Activated CD8-positive, alpha-beta memory T cell treated with anti-CD3 and anti-CD28 coated beads for 1 hour (primary cell): ENCODE data around the gene DMRT1.

Experiments
- DNase-seq, 2 donors: peaks; one replicate each; pipeline ENCODE4 v3.0.0-alpha.2; 2020; ENCODE audit warnings: low read depth in 1 of 2; ENCODE audit errors: extremely low read depth in 1 of 2

Gene DMRT1

DNA sequence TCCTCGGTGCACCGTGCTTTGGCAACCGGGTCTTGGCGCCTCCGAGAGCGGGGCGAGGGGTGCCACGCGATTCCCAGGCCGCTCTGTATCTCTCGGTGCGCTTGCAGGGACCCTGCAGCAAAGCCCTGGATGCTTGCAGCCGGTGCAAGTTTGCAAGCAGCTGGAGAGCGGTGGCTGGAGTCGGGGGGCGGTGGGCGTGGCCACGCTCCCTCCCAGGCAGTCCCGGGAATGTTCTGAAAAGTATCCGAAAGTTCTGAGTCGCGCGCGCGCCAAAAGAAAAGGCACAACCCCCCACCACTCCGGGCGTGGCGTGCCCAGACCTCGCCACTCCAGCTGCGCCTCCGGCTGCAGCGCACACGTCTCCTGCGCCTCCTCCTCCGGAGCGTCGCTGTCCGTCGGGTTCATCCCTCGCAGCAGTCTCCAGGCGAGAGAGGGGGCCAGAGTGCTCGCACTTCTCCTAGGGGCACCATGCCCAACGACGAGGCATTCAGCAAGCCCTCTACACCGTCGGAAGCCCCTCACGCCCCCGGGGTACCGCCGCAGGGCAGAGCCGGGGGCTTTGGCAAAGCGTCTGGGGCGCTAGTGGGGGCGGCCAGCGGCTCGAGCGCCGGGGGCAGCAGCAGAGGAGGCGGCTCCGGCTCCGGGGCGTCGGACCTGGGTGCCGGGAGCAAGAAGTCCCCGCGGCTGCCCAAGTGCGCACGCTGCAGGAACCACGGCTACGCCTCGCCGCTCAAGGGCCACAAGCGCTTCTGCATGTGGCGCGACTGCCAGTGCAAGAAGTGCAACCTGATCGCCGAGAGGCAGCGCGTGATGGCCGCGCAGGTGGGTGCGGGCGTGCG lies at the start of gene DMRT1:
DMRT1 (plus strand) TSS at position 327 of the 839 bp plus-strand sequence; CDS start at position 469, 142 bp downstream.
- DNase-seq: no peak

DNA sequence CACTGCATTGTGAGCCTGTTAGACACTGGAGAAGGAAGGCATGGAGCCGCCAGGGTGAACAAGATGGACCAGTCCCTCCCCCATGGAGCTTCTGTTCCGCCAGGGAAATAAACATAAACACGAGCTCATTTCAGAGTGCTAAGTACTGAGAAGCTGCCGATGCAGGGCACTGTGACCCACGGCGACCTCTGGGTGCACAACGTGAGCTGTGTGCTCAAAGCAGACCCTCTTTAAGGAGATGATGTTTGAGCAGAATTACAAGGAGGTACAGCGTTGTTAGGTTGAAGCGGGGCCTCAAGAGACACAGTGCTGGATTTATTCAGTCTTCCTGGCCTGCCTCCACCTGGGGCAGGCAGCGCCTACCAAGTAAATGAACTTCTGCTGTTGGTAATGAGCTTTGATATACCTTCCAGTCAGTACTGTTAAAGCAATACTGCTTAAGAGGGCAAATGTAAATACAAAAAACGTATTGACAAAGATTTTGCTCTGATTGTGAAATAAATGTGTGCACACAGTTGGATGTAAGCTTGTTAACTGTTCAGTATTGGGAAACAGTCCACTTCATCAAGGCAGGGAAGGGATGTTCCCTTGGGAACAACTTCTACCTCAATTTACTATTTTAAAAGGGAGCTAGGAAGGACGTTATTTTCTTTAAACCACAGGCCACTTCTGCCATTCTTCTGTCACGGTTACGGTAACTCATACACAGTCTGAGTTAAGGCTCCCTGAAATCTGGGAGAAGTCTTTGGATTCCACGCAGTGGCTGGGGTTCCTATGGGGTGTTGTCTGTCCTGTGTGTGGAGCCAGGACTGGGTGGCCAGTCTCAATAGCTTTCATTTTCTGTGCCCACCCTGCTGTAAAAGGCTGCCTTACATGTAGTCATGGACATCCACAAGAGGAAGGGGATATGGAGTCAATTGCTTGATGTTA lies 48.9 kb upstream of the DMRT1 start:
- no peak for DNase-seq

DNA sequence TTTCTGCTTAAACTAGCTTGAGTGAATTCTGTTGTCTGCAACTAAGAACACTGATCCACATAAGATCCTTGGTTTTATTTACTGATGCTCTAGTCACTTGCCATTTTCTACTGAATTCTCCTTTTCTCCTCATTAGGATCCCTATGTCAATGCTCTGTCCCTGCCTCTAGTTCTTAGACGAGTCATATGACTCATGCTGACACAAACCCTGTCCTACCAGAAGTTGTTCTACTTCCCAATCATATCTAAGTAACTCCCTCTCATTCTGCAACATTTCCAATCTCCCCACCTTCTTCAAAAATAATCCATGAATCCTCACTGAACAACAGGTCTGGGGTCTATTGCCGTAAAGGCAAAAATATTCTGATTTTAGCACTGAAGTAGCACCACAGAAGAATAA lies 47.1 kb upstream of the DMRT1 start:
- DNase-seq: no peak

DNA sequence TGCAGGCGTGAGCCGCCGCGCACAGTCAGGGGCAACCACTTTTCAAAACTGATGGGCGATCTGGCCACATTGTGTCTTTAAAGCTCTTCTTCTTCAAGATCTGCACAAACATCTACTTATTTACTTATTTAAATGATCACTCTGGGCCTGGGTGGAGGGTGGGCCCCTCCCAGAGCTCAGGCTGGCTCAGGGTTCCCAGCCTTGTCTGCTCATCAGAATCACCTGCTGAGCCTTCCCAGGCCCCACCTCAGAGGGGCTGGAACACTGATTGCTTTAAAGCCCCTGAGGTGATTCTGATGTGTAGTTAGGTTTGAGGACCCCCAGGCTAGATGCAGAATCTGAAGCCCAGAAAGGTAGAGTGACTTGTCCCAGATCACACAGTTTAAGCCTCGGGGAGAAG lies 45.6 kb upstream of the DMRT1 start:
- DNase-seq: no peak

DNA sequence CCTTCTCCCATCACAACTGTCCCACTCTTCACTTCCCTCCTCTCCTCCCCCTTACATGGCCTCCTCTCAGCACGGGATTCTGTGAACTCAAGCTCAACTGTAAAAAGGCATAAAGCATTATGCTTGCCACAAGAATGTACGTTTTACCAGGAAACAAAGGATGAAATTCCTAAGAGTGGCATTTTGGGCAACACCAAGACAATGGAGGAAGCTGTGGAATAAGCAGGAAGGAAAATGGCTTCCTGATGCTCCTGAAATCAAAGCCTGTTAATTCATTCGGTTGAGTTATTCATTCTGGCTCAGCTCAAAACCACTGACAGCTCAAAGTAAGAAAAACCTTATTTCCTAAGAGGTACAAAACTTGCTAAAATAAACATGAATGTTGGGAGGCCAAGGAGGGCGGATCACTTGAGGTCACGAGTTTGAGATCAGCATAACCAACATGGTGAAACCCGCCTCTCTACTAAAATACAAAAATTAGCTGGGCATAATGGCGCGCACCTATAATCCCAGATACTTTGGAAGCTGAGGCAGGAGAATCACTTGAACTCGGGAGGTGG lies 40.8 kb upstream of the DMRT1 start:
- no peak for DNase-seq

DNA sequence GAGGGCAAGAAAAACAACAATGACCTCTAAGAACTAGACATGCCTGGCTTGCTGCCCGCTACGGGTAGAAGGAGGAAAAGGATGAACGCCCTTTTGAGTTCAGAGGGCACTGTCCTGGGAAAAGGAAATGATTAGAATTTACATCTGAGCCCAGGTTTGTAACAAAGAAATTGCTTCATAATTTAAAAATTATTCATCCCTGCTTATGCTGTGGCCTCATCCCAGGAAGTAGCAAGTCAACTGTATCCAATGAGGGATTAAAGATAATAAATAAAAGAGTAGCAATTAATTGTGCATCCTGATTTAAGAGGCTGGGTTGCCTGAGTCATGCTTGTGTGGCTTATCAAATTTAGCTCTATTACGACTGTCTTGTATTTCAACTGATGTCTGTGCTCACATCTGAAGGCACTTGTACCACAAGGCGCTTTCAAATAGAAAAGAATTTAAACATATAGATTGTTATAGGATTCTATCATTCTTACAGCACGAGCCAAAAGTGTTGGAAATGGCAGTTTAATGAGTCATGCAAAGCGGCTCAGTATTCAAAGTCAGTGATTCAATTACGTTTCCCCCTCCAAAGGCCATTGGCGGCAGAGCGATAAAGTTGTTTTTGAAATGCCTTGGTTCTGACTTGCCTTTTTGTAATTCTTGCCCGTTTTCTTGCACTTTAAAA lies 40.0 kb upstream of the DMRT1 start:
- no peak for DNase-seq

DNA sequence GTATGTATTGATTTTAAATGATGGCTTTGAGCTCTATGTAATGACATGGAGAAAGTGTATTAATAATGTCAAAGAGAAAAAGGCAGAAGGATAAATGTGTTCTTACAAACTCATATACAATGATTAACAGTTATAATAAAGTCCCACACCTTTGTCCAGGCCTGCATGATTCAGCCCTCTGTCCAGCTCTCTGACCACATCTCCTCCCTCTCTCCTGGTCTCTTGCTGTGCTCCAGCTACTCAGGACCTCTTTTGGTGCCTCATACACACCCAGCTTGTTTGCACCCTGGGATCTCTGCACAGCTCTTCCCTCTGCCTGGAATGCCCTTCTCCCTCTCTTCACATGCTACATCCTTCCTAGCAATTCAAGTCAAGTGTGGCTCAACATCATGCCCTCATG lies 37.5 kb upstream of the DMRT1 start:
- no peak for DNase-seq

DNA sequence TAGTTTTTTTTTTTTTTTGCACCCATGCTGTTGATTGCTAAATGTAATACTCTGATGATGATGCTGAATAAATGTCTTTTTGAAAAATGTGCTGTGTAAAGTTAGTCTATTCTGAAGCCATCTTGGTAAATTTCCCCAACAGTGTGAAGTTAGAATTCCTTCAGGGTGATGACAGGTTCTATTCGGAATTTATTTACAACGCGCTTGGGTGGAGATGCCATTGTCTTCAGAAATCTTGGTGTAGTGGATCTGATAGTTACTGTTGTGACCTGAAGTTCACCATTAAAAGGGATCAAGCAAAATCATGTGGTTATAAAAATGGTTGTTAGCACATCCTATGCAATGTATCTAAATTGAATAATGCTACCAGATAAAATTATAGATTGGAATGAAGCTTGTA lies 36.3 kb upstream of the DMRT1 start:
- DNase-seq: no peak

DNA sequence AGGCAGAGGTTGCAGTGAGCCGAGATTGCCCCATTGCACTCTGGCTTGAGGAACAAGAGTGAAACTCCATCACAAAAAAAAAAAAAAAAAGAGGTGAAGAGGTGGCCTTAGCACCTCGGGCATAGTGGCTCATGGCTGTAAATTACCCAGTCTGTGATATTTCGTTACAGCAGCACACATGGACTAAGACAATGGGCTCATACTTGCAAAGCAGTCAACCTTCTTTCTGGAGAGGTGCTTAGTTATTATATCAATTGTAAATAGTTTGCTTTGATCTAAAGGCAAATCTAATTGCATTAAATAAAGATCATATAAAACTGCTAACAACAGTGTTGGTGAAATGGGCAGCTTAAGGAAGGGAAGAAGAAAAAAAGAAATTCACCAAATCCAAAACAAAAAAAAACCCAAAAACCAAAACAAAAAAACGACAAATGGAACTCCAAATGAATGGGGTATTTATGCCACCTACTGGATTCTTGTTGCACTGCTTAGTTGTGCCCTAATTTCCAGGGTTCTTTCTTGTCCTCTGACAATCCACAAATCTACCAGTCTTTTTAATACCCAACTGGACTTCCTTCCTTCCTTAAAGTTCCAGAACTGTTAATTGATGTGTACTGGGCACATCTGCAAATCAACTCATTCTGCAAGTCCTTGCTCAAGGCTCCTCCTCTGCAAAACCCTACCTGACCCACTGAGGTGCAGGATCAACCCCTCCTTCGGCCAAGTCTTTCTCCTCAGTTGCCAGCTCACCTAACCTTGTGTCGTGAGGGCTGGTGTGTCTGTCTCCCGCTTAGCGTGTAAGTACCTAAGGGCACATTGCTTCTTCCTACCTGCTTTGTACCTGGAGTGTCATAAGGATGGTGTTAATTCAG lies 35.0 kb upstream of the DMRT1 start:
- DNase-seq: no peak

DNA sequence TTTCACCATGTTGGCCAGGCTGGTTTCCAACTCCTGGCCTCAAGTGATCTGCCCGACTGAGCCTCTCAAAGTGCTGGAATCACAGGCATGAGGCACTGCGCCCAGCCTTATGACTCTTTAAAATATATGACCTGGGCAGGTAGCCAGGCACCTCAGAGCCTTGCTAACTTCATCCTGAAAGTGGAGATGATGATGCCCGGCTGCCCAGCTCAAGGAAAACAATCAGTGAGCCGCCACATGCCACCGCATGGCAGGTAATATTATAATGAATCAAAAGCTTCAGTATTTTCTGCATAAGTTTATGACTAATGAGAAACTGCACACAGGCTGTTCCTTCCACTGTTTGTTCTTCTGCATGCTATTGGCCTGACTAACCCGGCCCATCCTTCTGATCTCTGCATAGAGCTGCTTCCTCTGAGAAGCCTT lies 30.4 kb upstream of the DMRT1 start:
- no peak for DNase-seq

DNA sequence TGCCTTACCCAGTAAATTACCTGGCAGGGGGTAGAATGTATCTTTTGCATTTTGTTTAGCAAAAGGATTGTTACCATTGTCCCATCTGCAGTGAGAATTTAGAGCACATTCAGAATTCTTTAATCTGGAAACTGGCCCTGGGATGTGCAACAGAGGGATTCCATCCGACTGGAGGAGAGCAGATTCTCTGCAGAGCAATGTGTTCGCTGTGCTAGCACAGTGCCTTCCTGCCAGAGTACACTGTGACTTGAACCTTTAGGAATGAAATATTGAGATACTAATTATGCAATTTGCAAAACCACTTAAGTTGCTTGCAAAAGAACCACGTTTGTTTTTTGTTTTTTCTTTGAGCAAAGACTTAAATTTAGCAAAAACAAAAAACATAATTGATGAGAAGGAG lies 22.5 kb upstream of the DMRT1 start:
- no peak for DNase-seq

DNA sequence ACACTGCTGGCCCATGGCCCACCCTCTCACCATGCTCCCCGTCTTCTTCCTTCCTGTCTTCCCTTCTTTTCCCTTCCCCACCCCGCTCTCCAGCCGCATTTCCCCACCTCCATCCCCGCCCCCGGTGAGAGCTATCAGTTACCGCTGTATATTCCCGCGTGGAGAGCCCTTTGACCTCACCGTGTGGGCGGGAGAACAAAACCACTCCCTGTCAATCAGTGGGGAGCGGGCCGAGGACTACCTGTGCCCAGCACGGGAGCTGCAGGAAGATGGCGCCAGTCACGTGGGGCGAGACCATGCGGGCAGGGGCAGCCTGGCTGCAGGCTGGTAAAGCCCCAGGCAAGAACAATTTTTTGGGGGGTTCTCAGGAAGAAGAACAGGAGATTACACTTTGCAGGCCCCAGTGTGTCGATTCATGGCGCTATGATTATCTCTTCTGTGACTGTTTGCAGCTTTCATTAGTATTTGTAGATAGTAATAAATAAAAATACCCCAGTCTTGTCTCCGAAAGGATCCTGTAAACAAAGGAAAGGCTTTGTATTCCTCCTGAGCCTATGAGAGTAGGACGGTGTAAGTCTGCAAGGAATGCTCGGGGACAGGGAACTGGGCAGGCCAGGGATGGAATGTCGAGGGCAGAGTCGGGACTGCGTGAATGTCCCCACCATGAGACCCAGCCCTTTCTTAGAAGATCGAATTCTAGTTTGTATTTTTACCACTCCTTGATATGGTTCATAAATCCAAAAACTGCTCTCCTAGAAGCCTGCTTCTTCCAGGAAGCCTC lies 14.8 kb upstream of the DMRT1 start:
- no peak for DNase-seq

DNA sequence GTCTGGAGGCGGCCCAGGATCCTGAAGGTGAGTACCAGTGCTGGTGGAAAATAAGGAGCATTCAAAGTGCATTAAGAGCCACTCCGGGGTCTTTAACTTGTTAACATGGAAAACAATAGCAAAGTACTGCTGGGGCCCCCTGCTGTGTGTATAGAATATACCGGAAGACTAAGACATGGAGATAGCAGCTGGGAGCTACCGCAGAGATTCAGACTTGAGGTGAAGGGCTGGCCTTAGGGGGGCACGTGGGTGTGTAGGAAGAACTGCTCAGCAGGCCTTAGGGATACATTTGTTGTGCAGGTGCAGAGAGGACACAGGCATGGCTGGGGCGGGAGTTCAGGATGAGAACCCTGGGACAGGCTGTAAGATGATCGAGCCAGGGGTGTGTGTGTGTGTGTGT lies 1.2 kb upstream of the DMRT1 start:
- no peak for DNase-seq

DNA sequence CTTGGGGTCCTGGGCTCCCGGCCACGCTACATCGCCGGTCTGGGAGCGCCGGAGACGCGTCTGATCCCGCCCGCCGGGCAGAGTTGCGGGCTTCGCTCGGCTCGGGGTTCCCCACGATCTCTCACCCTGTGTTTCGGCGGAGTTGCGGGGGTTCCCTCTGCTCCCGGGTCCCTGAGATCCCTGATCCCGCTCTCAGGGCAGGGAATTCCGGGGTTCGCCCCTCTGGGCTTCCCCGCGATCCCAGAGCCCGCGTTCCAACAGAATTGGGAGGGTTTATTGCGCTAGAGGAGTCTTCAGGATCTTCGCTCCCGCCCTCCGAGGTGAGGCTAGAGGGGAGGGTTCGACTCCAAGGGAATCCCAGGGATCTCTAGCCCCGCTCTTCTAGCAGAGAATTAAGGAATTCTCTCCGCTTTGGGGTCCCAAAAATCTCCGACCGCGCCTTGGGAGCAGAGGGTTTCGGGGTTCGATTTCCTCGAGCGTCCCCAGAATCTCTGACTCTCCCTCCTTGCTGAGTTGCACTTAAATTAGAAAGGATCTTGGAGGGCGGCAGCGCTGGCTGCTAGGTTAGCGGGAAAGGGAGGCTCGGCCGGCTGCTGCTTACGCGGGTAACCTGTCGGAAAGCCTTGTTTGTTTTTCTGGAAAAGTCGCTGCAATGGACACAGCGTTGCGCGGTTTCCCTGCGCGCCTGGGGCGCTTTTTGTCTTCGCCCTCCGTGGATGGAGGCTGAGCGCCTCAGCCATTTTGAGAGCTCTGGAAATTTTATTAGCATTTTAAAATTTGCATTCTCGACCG lies 1.3 kb downstream of the DMRT1 start:
- no peak for DNase-seq

DNA sequence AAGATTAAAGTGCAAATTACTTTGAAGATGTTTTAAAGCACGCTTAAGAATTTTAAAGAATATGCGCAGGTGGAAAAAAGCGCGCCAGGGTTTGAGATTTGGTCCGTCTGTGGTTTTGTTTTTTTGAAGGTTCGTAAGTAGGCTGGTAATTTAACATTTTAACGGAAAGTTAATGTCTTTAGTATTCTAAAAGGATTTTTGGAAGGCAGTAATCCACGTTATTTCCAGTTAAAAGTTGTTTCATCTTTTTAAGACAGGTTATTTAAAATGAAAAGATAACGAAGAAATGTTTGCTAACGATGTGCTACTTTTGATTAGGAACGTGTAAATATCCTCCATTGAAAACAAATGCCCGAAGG lies 1.9 kb downstream of the DMRT1 start:
- DNase-seq: no peak

DNA sequence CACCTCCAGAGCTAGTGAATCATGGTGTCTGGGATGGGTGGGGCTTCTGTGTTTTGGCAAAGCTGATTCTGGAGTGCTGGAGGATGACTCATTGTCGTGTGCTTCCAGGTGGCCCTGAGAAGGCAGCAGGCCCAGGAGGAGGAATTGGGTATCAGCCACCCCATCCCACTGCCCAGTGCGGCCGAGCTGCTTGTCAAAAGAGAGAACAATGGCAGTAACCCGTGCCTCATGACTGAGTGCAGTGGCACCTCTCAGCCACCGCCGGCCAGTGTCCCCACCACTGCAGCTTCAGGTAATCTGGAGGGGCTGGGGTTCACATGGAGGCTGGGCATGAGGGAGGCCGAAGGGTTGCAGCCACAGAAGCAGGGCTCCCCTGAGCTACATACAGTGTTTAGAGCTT lies 5.4 kb downstream of the DMRT1 start:
- no peak for DNase-seq

DNA sequence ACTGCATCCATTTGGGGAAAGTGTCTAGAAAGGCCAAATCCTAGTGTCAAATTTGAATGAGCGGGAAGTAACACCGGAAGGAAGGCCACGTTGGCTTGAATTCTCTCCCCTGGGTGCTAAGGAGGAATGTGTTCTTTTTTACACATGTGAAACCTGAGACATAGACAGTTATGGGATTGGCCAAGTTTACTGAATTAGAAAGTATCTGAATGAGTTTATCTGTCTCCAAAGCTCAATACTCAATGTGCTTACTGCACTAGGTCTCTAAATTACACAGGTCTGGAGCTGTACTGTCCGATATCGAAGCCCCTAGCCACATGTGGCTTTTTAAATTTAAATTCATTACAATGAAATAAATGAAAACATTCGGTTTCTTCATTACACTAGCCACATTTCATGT lies 6.0 kb downstream of the DMRT1 start:
- DNase-seq: no peak

DNA sequence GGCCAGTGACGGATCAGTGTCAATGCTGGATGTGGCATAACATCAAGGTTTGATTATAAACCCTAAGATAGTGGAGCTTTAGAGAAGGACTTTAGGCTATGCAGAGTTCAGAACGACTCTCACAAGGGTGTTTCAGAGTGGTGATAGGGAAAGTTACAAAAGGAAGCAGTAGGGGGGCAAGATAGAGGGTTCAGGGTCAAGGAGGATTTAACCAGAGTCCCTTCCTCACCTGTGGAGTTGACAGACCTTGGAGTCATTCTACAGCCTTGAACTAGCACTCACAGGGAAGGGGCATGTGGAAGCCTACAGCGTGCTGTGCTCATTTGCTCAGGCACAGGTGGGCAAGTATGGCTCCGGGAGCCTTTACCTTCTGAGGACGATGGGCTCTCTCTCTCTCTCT lies 7.9 kb downstream of the DMRT1 start:
- no peak for DNase-seq

DNA sequence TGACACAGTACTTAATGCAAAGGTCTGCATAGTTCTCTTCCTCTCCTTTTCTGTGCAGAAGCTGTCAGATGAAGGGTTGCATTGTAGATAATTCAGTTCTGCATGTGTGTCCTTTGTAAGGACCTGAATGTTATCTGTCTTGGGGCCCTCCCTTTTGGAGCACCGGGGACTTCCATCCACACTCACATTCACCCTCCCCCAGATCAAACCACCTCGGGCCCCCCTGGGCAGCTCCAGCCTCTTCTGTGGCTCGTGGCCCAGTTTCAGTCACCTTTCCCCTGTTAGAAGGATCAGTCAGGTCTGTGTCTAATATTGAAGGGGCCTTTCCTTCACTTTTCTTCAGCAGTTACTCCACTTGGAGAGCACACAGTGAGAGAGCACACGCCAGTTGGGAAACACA lies 11.0 kb downstream of the DMRT1 start:
- DNase-seq: no peak
